ENCODE results near the gene PLEKHA8. TPM values are rescaled to one million over a fixed set of nuclear protein-coding genes. Genes with fewer than 3 reads are reported as not detected.

PLEKHA8 gene
- total RNA-seq, 2 experiments from 2014 or later: 16.8 to 17.1 TPM

GRCh38 chr7:29988424-29989256 lies 39.6 kb upstream of the PLEKHA8 start:
- H3K27ac Mint-ChIP-seq: peak overlapping the region; percentile 86
- peak; percentile 42 for DNase-seq
- CTCF ChIA-PET: interaction anchor here (1.8 kb wide), 1 partner anchor 12 kb away, joined by 6 read pairs; no protein-coding TSS in a partner anchor
- H3K4me1 Mint-ChIP-seq (ENCODE audit: low read depth): peaks cover 18% of the 10 kb centered on the region
- intact Hi-C loops (cut with micrococcal nuclease): no loop called here
- peaks cover 1% of the 10 kb centered on the region for H3K9me3 Mint-ChIP-seq
- no peak for TF ChIP-seq CTCF (IDR thresholded peaks at IDR 0.05)
- H3K27me3 Mint-ChIP-seq: peaks cover 22% of the 10 kb centered on the region
- H3K4me3 Mint-ChIP-seq: peak overlapping the region; percentile 76
- POLR2A ChIA-PET: interaction anchor here (0.8 to 1.6 kb wide), 3 partner anchors 11 to 39 kb away, joined by 3 read pairs; no protein-coding TSS in a partner anchor
- ATAC-seq: peak; percentile 49
- no peaks in the 10 kb centered on the region for H3K36me3 Mint-ChIP-seq (ENCODE audit: low read depth)

DNA sequence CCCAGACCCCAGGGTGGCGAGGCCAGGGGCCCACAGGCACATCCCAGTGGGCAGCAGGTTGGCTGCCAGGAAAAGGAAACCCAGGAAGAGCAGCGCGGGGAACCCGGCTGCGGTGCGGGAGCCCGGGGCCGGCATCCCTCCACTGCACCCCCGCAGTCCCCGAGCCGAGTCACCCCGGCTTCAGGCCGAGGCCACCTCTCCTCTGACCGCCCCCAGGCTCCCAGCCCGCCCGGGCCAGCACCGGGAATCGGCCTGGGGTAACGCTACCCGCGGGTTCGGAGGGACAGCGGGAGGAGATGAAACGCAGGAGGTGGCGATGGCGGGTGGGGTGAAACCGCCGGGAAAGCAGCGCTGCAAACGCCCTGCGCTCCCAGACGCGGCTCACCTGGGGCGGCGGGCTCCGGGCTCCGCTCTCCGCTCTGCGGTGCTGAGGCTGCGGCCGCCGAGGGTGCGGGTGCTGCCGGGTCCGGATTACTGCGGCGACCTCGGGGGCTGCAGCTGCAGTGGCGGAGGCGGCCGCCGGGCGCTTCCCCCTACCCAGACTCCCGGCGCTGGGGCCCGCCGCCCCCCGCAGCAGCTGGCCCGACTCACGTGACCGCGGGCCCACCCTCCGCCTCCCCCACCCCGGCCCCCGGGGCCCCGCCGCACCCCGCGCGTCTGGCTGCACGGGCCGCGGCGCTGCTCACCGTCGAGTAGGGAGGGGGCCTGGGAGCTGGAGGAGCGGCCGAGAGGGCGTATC lies 38.8 kb upstream of the PLEKHA8 start, which contains the start of gene SCRN1:
Gene SCRN1 (minus strand): TSS at position 545 of the 739 bp plus-strand sequence. CDS start 20,734 bp downstream, outside the sequence.
- ChIA-PET CTCF (no interaction called here), POLR2A (interaction anchor here (1.6 kb wide), 1 partner anchor 38 kb away, joined by 3 read pairs; no protein-coding TSS in a partner anchor)
- H3K36me3 Mint-ChIP-seq (ENCODE audit: low read depth): no peaks in the 10 kb centered on the region
- DNase-seq: peak; percentile 33
- intact Hi-C loops (cut with micrococcal nuclease): no loop called here
- peaks cover 1% of the 10 kb centered on the region for H3K9me3 Mint-ChIP-seq
- TF ChIP-seq CTCF (IDR thresholded peaks at IDR 0.05): no peak
- peaks cover 22% of the 10 kb centered on the region for H3K27me3 Mint-ChIP-seq
- peak within 1 kb of the TSS; percentile 76 for H3K4me3 Mint-ChIP-seq
- peak within 1 kb of the TSS; percentile 86 for H3K27ac Mint-ChIP-seq
- peaks cover 18% of the 10 kb centered on the region for H3K4me1 Mint-ChIP-seq (ENCODE audit: low read depth)
- ATAC-seq: peak; percentile 42

- Mint-ChIP-seq H3K9me3 (peaks cover 1% of the 10 kb centered on the region), H3K4me3 (peak overlapping the region; percentile 72), H3K4me1 (ENCODE audit: low read depth) (peaks cover 15% of the 10 kb centered on the region), H3K36me3 (ENCODE audit: low read depth) (no peaks in the 10 kb centered on the region), H3K27me3 (peaks cover 22% of the 10 kb centered on the region), H3K27ac (no peak overlapping the region)
- CTCF ChIA-PET: no interaction called here
- POLR2A ChIA-PET: no interaction called here
- no peak for ATAC-seq
- no peak for DNase-seq
- TF ChIP-seq CTCF (IDR thresholded peaks at IDR 0.05): no peak
- intact Hi-C loops (cut with micrococcal nuclease): no loop called here
Observed at GRCh38 chr7:29990931-29991330, 37.3 kb upstream of the PLEKHA8 start.

DNA sequence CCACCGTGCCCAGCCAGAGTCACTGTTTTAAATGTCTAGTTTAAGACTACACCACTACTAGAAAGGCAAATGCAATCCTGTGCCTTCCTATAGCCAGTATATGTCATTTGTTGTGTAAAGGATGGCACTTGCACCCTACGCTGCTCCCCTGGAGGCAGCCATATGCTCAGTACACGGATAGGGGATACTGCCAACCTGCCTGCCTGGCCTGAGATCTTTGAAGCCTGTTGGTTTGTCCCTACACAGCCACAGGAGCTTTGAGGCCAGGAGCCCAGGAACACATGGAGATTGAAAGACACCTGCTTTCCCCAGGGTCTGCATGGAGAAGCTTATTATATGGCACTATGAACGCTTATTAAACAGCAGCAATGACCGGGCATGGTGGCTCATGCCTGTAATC lies 36.3 kb upstream of the PLEKHA8 start:
- intact Hi-C loops (cut with micrococcal nuclease): no loop called here
- DNase-seq (no peak), ATAC-seq (no peak)
- Mint-ChIP-seq H3K27me3 (peaks cover 24% of the 10 kb centered on the region), H3K27ac (no peak overlapping the region), H3K36me3 (ENCODE audit: low read depth) (peaks cover 4% of the 10 kb centered on the region), H3K4me1 (ENCODE audit: low read depth) (peaks cover 14% of the 10 kb centered on the region), H3K9me3 (peaks cover 9% of the 10 kb centered on the region), H3K4me3 (no peak overlapping the region)
- ChIA-PET CTCF (interaction anchor here (1.1 kb wide), 1 partner anchor 40 kb away, joined by 3 read pairs; no protein-coding TSS in a partner anchor), POLR2A (interaction anchor here (1.5 kb wide), 1 partner anchor 36 kb away, joined by 3 read pairs; no protein-coding TSS in a partner anchor)
- no peak for TF ChIP-seq CTCF (IDR thresholded peaks at IDR 0.05)
